GM23338 (cell line): Measurements from ENCODE around the gene ZNF821. TPM values are rescaled to one million over a fixed set of nuclear protein-coding genes. Genes with fewer than 3 reads are reported as not detected.

ENCODE experiments used
- ATAC-seq: fragments of 200-7000 bp; cut with Tn5 transposase; 3 replicates; pipeline ENCODE4 v1.9.1; 2020
- DNase-seq: peaks from one replicate; pipeline ENCODE4 v3.0.0-alpha.2; 2015; ENCODE audit warnings: low spot score
- H2AFZ ChIP-seq: fragments of 200-600 bp; sonication (generic); 2 replicates; pipeline ENCODE4 v1.8.0; 2016; ENCODE audit warnings: antibody characterized with exemption, mild to moderate bottlenecking, moderate library complexity
- H3F3A ChIP-seq: fragments of 200-600 bp; sonication (generic); replicated peaks from 2 replicates; pipeline ENCODE4 v1.8.0; 2017; ENCODE audit warnings: antibody characterized with exemption, mixed run types, low read depth
- H3K27ac ChIP-seq: fragments of 200-600 bp; sonication (generic); 2 replicates; pipeline ENCODE4 v1.6.1; 2016; ENCODE audit warnings: low read depth
- H3K27me3 ChIP-seq: fragments of 200-600 bp; sonication (generic); 2 replicates; pipeline ENCODE4 v1.8.0; 2016; ENCODE audit warnings: mild to moderate bottlenecking, mixed run types, moderate library complexity; ENCODE audit not compliant: insufficient read depth
- H3K36me3 ChIP-seq: fragments of 200-600 bp; sonication (generic); 2 replicates; pipeline ENCODE4 v1.8.0; 2016; ENCODE audit warnings: mild to moderate bottlenecking; ENCODE audit not compliant: insufficient read depth
- H3K4me1 ChIP-seq: fragments of 200-600 bp; sonication (generic); 2 replicates; pipeline ENCODE4 v1.8.0; 2016; ENCODE audit warnings: mild to moderate bottlenecking, moderate library complexity; ENCODE audit not compliant: insufficient read depth
- H3K4me2 ChIP-seq: fragments of 200-600 bp; sonication (generic); 2 replicates; pipeline ENCODE4 v1.7.1; 2017; ENCODE audit warnings: mixed run types
- H3K4me3 ChIP-seq: fragments of 200-600 bp; sonication (generic); 2 replicates; pipeline ENCODE4 v1.6.1; 2016; ENCODE audit warnings: mixed run types
- H3K79me2 ChIP-seq: fragments of 200-600 bp; sonication (generic); replicated peaks from 2 replicates; pipeline ENCODE4 v1.8.0; 2017; ENCODE audit warnings: mild to moderate bottlenecking; ENCODE audit not compliant: insufficient read depth
- H3K9me2 ChIP-seq: fragments of 200-600 bp; sonication (generic); 2 replicates; pipeline ENCODE4 v1.8.0; 2017; ENCODE audit not compliant: insufficient read depth
- H4K20me1 ChIP-seq: fragments of 200-600 bp; sonication (generic); replicated peaks from 2 replicates; pipeline ENCODE4 v1.8.0; 2017; ENCODE audit warnings: mild to moderate bottlenecking; ENCODE audit not compliant: insufficient read depth
- H3K27ac Mint-ChIP-seq: 2 replicates; pipeline ENCODE4 v1.8.0; 2020; ENCODE audit warnings: inconsistent platforms, mild to moderate bottlenecking, moderate library complexity, mixed read lengths
- H3K27me3 Mint-ChIP-seq: 3 replicates; pipeline ENCODE4 v1.8.0; 2022; ENCODE audit warnings: low read depth, mild to moderate bottlenecking, moderate library complexity, mixed read lengths, inconsistent platforms; ENCODE audit not compliant: insufficient read depth, poor library complexity
- H3K36me3 Mint-ChIP-seq: 3 replicates; pipeline ENCODE4 v1.8.0; 2021; ENCODE audit warnings: low read depth, mild to moderate bottlenecking, inconsistent platforms, moderate library complexity, mixed read lengths
- H3K4me1 Mint-ChIP-seq: 3 replicates; pipeline ENCODE4 v1.8.0; 2020; ENCODE audit warnings: mild to moderate bottlenecking, inconsistent platforms, mixed read lengths
- H3K4me3 Mint-ChIP-seq: 3 replicates; pipeline ENCODE4 v1.8.0; 2021; ENCODE audit warnings: moderate library complexity, mild to moderate bottlenecking, inconsistent platforms, mixed read lengths
- H3K9me3 Mint-ChIP-seq: 3 replicates; pipeline ENCODE4 v1.8.0; 2020; ENCODE audit warnings: moderate library complexity, mild to moderate bottlenecking, inconsistent platforms, mixed read lengths
- CTCF ChIP-seq, 2 experiments: fragments of 200-600 bp in 1 of 2; sonication (generic) in 1 of 2; conservative IDR thresholded peaks; 2 replicates each; pipeline versions ENCODE4 v1.5.1 to v1.6.1; 2016 to 2017; ENCODE audit warnings: antibody characterized with exemption in 2 of 2, low read depth in 2 of 2, mild to moderate bottlenecking in 2 of 2, moderate library complexity in 1 of 2
- ETS1 ChIP-seq: IDR thresholded peaks from 2 replicates; pipeline ENCODE4 v1.6.1; 2016; ENCODE audit warnings: antibody characterized with exemption
- EZH2 ChIP-seq: fragments of 200-600 bp; sonication (generic); IDR thresholded peaks from one replicate; pipeline ENCODE4 v1.8.0; 2017; ENCODE audit warnings: antibody characterized with exemption, mild to moderate bottlenecking, low read depth; ENCODE audit not compliant: unreplicated experiment
- EZH2phosphoT487 ChIP-seq: fragments of 200-600 bp; sonication (generic); IDR thresholded peaks from one replicate; pipeline ENCODE4 v1.8.1; 2018; ENCODE audit warnings: antibody characterized with exemption; ENCODE audit not compliant: unreplicated experiment
- POLR2AphosphoS5 ChIP-seq: IDR thresholded peaks from 2 replicates; pipeline ENCODE4 v1.6.1; 2016; ENCODE audit warnings: antibody characterized with exemption, low read depth
- STAT1 ChIP-seq: IDR thresholded peaks from one replicate; pipeline ENCODE4 v1.6.1; 2016; ENCODE audit warnings: antibody characterized with exemption; ENCODE audit not compliant: unreplicated experiment
- ZNF114 ChIP-seq: fragments of 250-450 bp; sonication (Bioruptor Pico); IDR thresholded peaks from 2 replicates; pipeline ENCODE4 v1.5.0; 2020; ENCODE audit warnings: mild to moderate bottlenecking, moderate library complexity
- ZNF331 ChIP-seq: fragments of 250-450 bp; sonication (Bioruptor Pico); IDR thresholded peaks from 2 replicates; pipeline ENCODE4 v1.5.0; 2020; ENCODE audit warnings: low read depth, mild to moderate bottlenecking, moderate library complexity
- ZNF462 ChIP-seq: fragments of 250-450 bp; sonication (Bioruptor Pico); IDR thresholded peaks from 2 replicates; pipeline ENCODE4 v1.5.0; 2020; ENCODE audit warnings: mild to moderate bottlenecking, moderate library complexity
- polyA plus RNA-seq: library from polyadenylated mRNA; unstranded; fragments of >200 nt; fragmentation: Nextera tagmentation; extraction: Ambion mirVana; gene quantifications from 2 replicates; pipeline ENCODE4 v1.2.1, GENCODE V29; 2016
- total RNA-seq: library from RNA; depleted of rRNA; stranded (reverse); fragments of >200 nt; shearing (Covaris generic); gene quantifications from 2 replicates; pipeline ENCODE4 v1.2.3, GENCODE V29; 2014

ZNF821 gene
- total and polyA plus RNA-seq, 2 experiments from 2014 or later = 13.3 to 14.8 TPM

DNA sequence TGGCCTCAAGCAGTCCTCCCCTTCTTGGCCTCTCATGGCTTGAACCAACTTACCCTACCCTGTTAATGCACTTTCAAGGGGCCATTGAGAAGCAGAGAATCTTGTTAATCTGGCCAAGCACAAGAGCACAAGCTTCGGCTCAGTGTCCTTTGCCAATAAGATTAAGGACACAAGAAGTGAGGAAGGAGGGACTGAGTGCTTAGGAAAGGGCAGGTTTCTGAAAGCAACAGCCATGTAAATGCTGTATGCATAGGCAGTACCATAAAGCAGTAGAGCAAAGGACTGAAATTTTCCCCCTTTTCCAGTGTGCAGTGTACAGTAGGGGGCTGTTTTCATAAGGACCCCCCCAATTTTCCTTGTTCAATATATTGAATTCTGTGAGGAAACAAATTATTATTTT lies 49.0 kb upstream of the ZNF821 start (continued):
- TF ChIP-seq ZNF114 (CRISPR knock-in tag) (no peak), CTCF (conservative IDR thresholded peaks at IDR 0.05; ENCODE audit: low read depth in 2 of 2) (no peak)

DNA sequence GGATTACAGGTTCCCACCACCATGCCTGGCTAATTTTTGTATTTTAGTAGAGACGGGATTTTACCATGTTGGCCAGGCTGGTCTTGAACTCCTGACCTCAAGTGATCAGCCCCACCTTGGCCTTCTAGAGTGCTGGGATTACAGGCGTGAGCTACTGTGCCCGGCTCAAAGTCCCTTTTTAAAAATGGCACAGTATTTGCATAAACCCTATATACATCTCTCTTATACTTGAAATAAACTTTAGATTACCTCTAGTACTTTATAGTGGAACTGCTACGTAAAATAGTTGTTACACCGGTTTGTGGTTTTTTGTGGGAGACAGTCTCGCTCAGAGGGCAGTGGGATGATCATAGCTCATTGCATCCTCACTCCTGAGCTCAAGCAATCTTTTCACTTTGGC lies 47.6 kb upstream of the ZNF821 start:
- Mint-ChIP-seq H3K9me3 (no peaks in the 10 kb centered on the region), H3K27ac (no peak overlapping the region), H3K36me3 (peaks cover 39% of the 10 kb centered on the region), H3K27me3 (peaks cover 3% of the 10 kb centered on the region), H3K4me3 (no peak overlapping the region), H3K4me1 (no peaks in the 10 kb centered on the region)
- H3K9me2 ChIP-seq = no peaks in the 10 kb centered on the region
- TF ChIP-seq EZH2phosphoT487 = no peak
- H3K79me2 ChIP-seq = peaks cover 40% of the 10 kb centered on the region
- no peak for DNase-seq
- H3K36me3 ChIP-seq = peaks cover 23% of the 10 kb centered on the region
- H3K4me1 ChIP-seq = no peaks in the 10 kb centered on the region
- H3K27me3 ChIP-seq = no peaks in the 10 kb centered on the region
- peaks cover 5% of the 10 kb centered on the region; the same call in 1 of the 2 replicates for H3F3A ChIP-seq
- H3K4me2 ChIP-seq = no peak overlapping the region
- no peak for ATAC-seq
- H3K27ac ChIP-seq = peak overlapping the region; percentile 59; the same call in 1 of the 2 replicates
- H2AFZ ChIP-seq = no peak overlapping the region
- H3K4me3 ChIP-seq = no peak overlapping the region
- H4K20me1 ChIP-seq = peaks cover 36% of the 10 kb centered on the region

DNA sequence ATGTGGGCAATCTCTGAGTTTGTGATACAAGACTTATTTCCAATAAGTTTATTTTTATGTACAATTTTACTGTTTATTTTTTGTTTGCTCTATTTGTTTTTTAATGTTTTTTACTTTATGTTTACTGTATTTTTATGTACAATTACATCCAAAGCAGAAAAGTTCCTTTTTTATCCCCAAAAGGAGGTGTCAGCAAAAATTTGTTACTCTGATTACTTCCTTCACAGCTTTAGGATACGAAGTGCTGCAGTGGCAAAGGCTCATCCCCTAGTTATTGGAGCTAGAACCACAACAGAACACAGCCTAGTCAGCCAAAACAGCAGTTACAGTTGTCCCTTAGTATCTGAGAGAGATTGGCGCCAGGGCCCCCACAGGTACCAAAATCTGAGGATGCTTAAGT lies 47.0 kb upstream of the ZNF821 start:
- Histone ChIP-seq H3K9me2 (no peaks in the 10 kb centered on the region), H3K4me1 (no peaks in the 10 kb centered on the region), H3K4me2 (no peak overlapping the region), H4K20me1 (peaks cover 39% of the 10 kb centered on the region), H3K27me3 (no peaks in the 10 kb centered on the region), H3K27ac (no peak overlapping the region), H2AFZ (no peak overlapping the region), H3K79me2 (peaks cover 41% of the 10 kb centered on the region), H3F3A (peaks cover 5% of the 10 kb centered on the region; the same call in 1 of the 2 replicates), H3K4me3 (no peak overlapping the region), H3K36me3 (peaks cover 29% of the 10 kb centered on the region)
- ATAC-seq = no peak
- DNase-seq = no peak
- Mint-ChIP-seq H3K36me3 (peaks cover 42% of the 10 kb centered on the region), H3K4me1 (no peaks in the 10 kb centered on the region), H3K27ac (no peak overlapping the region), H3K4me3 (no peak overlapping the region), H3K9me3 (no peaks in the 10 kb centered on the region), H3K27me3 (peaks cover 3% of the 10 kb centered on the region)
- TF ChIP-seq ETS1 (no peak), POLR2AphosphoS5 (no peak), ZNF331 (CRISPR knock-in tag) (no peak), STAT1 (no peak), ZNF462 (CRISPR knock-in tag) (no peak), ZNF114 (CRISPR knock-in tag) (no peak), CTCF (conservative IDR thresholded peaks at IDR 0.05; ENCODE audit: low read depth in 2 of 2) (no peak), EZH2 (no peak)
